Measurements from ENCODE around the gene AKT2. TPM values are rescaled to one million over a fixed set of nuclear protein-coding genes. Genes with fewer than 3 reads are reported as not detected.

AKT2 gene
- total and polyA plus RNA-seq, 2 of the 8 experiments (the other 6 are each of a cell fraction or from before 2014, with no cell fraction given) = 151 to 183 TPM

DNA sequence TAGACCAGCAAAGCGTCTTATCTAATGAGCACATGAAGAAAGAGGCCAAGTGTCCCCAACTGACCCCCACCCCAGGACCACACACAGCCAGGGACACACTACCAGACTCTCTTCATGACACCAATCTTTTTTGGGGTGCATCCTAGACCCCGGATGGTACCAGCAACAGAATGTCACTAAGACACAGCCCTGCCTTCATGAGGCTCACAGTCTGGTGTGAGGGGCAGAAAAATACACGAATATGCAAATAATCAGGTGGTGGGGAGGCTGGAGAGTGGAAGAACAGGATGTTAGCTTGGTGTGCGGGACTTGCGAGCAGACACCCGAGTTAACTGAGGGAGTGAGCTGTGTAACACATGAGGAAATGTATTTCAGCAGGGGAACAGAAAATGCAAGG lies 17.5 kb downstream of the AKT2 start (continued):
- TF ChIP-seq, protein P1, sequence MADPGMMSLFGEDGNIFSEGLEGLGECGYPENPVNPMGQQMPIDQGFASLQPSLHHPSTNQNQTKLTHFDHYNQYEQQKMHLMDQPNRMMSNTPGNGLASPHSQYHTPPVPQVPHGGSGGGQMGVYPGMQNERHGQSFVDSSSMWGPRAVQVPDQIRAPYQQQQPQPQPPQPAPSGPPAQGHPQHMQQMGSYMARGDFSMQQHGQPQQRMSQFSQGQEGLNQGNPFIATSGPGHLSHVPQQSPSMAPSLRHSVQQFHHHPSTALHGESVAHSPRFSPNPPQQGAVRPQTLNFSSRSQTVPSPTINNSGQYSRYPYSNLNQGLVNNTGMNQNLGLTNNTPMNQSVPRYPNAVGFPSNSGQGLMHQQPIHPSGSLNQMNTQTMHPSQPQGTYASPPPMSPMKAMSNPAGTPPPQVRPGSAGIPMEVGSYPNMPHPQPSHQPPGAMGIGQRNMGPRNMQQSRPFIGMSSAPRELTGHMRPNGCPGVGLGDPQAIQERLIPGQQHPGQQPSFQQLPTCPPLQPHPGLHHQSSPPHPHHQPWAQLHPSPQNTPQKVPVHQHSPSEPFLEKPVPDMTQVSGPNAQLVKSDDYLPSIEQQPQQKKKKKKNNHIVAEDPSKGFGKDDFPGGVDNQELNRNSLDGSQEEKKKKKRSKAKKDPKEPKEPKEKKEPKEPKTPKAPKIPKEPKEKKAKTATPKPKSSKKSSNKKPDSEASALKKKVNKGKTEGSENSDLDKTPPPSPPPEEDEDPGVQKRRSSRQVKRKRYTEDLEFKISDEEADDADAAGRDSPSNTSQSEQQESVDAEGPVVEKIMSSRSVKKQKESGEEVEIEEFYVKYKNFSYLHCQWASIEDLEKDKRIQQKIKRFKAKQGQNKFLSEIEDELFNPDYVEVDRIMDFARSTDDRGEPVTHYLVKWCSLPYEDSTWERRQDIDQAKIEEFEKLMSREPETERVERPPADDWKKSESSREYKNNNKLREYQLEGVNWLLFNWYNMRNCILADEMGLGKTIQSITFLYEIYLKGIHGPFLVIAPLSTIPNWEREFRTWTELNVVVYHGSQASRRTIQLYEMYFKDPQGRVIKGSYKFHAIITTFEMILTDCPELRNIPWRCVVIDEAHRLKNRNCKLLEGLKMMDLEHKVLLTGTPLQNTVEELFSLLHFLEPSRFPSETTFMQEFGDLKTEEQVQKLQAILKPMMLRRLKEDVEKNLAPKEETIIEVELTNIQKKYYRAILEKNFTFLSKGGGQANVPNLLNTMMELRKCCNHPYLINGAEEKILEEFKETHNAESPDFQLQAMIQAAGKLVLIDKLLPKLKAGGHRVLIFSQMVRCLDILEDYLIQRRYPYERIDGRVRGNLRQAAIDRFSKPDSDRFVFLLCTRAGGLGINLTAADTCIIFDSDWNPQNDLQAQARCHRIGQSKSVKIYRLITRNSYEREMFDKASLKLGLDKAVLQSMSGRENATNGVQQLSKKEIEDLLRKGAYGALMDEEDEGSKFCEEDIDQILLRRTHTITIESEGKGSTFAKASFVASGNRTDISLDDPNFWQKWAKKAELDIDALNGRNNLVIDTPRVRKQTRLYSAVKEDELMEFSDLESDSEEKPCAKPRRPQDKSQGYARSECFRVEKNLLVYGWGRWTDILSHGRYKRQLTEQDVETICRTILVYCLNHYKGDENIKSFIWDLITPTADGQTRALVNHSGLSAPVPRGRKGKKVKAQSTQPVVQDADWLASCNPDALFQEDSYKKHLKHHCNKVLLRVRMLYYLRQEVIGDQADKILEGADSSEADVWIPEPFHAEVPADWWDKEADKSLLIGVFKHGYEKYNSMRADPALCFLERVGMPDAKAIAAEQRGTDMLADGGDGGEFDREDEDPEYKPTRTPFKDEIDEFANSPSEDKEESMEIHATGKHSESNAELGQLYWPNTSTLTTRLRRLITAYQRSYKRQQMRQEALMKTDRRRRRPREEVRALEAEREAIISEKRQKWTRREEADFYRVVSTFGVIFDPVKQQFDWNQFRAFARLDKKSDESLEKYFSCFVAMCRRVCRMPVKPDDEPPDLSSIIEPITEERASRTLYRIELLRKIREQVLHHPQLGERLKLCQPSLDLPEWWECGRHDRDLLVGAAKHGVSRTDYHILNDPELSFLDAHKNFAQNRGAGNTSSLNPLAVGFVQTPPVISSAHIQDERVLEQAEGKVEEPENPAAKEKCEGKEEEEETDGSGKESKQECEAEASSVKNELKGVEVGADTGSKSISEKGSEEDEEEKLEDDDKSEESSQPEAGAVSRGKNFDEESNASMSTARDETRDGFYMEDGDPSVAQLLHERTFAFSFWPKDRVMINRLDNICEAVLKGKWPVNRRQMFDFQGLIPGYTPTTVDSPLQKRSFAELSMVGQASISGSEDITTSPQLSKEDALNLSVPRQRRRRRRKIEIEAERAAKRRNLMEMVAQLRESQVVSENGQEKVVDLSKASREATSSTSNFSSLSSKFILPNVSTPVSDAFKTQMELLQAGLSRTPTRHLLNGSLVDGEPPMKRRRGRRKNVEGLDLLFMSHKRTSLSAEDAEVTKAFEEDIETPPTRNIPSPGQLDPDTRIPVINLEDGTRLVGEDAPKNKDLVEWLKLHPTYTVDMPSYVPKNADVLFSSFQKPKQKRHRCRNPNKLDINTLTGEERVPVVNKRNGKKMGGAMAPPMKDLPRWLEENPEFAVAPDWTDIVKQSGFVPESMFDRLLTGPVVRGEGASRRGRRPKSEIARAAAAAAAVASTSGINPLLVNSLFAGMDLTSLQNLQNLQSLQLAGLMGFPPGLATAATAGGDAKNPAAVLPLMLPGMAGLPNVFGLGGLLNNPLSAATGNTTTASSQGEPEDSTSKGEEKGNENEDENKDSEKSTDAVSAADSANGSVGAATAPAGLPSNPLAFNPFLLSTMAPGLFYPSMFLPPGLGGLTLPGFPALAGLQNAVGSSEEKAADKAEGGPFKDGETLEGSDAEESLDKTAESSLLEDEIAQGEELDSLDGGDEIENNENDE (IDR thresholded peaks at IDR 0.05; ENCODE audit: insufficient replicate concordance, low read length) = no peak
- TF ChIP-seq HDAC2 (IDR thresholded peaks at IDR 0.05; ENCODE audit: borderline replicate concordance in 1 of 2, low read depth in 2 of 2, low read length in 2 of 2) (no peak), SP2 (IDR thresholded peaks at IDR 0.05; ENCODE audit: low read length) (no peak), TBP (IDR thresholded peaks at IDR 0.05; ENCODE audit: low read depth, low read length) (no peak), SP4 (IDR thresholded peaks at IDR 0.05; ENCODE audit: low read length) (no peak), KDM4A (IDR thresholded peaks at IDR 0.05; ENCODE audit: low read depth, low read length, severe bottlenecking) (no peak), RAD21 (IDR thresholded peaks at IDR 0.05 in 1 of 2, conservative IDR thresholded peaks at IDR 0.05 in 1 of 2; ENCODE audit: low read depth in 2 of 2, low read length in 2 of 2) (no peak), BACH1 (IDR thresholded peaks at IDR 0.05; ENCODE audit: low read length) (no peak), KDM5A (IDR thresholded peaks at IDR 0.05; ENCODE audit: low read length) (no peak), CBX8 (IDR thresholded peaks at IDR 0.05; ENCODE audit: borderline replicate concordance, low read depth, low read length) (no peak)

Data from H1 (cell line).